HEK293 (cell line): ENCODE data around the gene SLC20A1.

Experiments used
- CTCF ChIP-seq: fragments of 450-650 bp; formaldehyde crosslinking; IDR thresholded peaks from 2 replicates; pipeline ENCODE4 v1.5.1; 2016; ENCODE audit warnings: missing biosample characterization, missing genetic modification characterization
- HIC1 ChIP-seq: fragments of 450-650 bp; formaldehyde crosslinking; IDR thresholded peaks from 2 replicates; pipeline ENCODE4 v1.5.1; 2016; ENCODE audit warnings: missing biosample characterization, missing genetic modification characterization
- HOXD13 ChIP-seq: sonication (generic); formaldehyde crosslinking; IDR thresholded peaks from 2 replicates; pipeline ENCODE4 v1.8.0; 2022; ENCODE audit warnings: missing genetic modification reagents, borderline replicate concordance
- IKZF3 ChIP-seq: fragments of 450-650 bp; IDR thresholded peaks from 2 replicates; pipeline ENCODE4 v1.5.0; 2018; ENCODE audit warnings: missing biosample characterization, mild to moderate bottlenecking, missing genetic modification characterization, moderate library complexity
- OSR2 ChIP-seq: fragments of 450-650 bp; formaldehyde crosslinking; IDR thresholded peaks from 2 replicates; pipeline ENCODE4 v1.5.1; 2016; ENCODE audit warnings: missing biosample characterization, missing genetic modification characterization
- PBX3 ChIP-seq: sonication (generic); formaldehyde crosslinking; IDR thresholded peaks from 2 replicates; pipeline ENCODE4 v1.8.1; 2022; ENCODE audit warnings: mild to moderate bottlenecking, moderate library complexity, missing genetic modification reagents
- PRDM10 ChIP-seq: fragments of 450-650 bp; formaldehyde crosslinking; IDR thresholded peaks from 2 replicates; pipeline ENCODE4 v1.5.1; 2016; ENCODE audit warnings: missing biosample characterization, missing genetic modification characterization
- SP2 ChIP-seq: fragments of 450-650 bp; formaldehyde crosslinking; IDR thresholded peaks from 2 replicates; pipeline ENCODE4 v1.5.1; 2016; ENCODE audit warnings: missing biosample characterization, missing genetic modification characterization
- SP3 ChIP-seq: fragments of 450-650 bp; formaldehyde crosslinking; IDR thresholded peaks from 2 replicates; pipeline ENCODE4 v1.5.1; 2016; ENCODE audit warnings: missing biosample characterization, missing genetic modification characterization
- ZBTB26 ChIP-seq: fragments of 450-650 bp; formaldehyde crosslinking; optimal IDR thresholded peaks from 2 replicates; pipeline ENCODE3; 2016; ENCODE audit warnings: missing biosample characterization, mild to moderate bottlenecking, missing genetic modification characterization
- ZBTB48 ChIP-seq: fragments of 450-650 bp; formaldehyde crosslinking; IDR thresholded peaks from 2 replicates; pipeline ENCODE4 v1.5.1; 2016; ENCODE audit warnings: missing biosample characterization, missing genetic modification characterization
- ZBTB7A ChIP-seq: fragments of 450-650 bp; formaldehyde crosslinking; IDR thresholded peaks from 2 replicates; pipeline ENCODE4 v1.5.1; 2016; ENCODE audit warnings: low read depth, missing biosample characterization, missing genetic modification characterization
- ZFP69B ChIP-seq: fragments of 450-650 bp; formaldehyde crosslinking; IDR thresholded peaks from 2 replicates; pipeline ENCODE4 v1.5.1; 2016; ENCODE audit warnings: missing biosample characterization, missing genetic modification characterization
- ZNF239 ChIP-seq: fragments of 450-650 bp; formaldehyde crosslinking; IDR thresholded peaks from 2 replicates; pipeline ENCODE4 v1.5.1; 2016; ENCODE audit warnings: missing biosample characterization, missing genetic modification characterization
- ZNF24 ChIP-seq: fragments of 450-650 bp; formaldehyde crosslinking; IDR thresholded peaks from 2 replicates; pipeline ENCODE4 v1.5.1; 2016; ENCODE audit warnings: missing biosample characterization, missing genetic modification characterization
- ZNF248 ChIP-seq: fragments of 450-650 bp; formaldehyde crosslinking; IDR thresholded peaks from 2 replicates; pipeline ENCODE4 v1.5.1; 2017; ENCODE audit warnings: missing biosample characterization, missing genetic modification characterization
- ZNF416 ChIP-seq: fragments of 450-650 bp; formaldehyde crosslinking; IDR thresholded peaks from 2 replicates; pipeline ENCODE4 v1.5.1; 2016; ENCODE audit warnings: missing biosample characterization, missing genetic modification characterization
- ZNF449 ChIP-seq: fragments of 450-650 bp; formaldehyde crosslinking; IDR thresholded peaks from 2 replicates; pipeline ENCODE4 v1.5.1; 2017; ENCODE audit warnings: missing biosample characterization, mild to moderate bottlenecking, missing genetic modification characterization, moderate library complexity
- ZNF514 ChIP-seq: fragments of 450-650 bp; formaldehyde crosslinking; IDR thresholded peaks from 2 replicates; pipeline ENCODE4 v1.5.1; 2016; ENCODE audit warnings: missing biosample characterization, missing genetic modification characterization
- ZNF529 ChIP-seq: fragments of 450-650 bp; formaldehyde crosslinking; IDR thresholded peaks from 2 replicates; pipeline ENCODE4 v1.5.1; 2017; ENCODE audit warnings: missing genetic modification characterization, missing biosample characterization; ENCODE audit not compliant: insufficient replicate concordance
- ZNF571 ChIP-seq: fragments of 450-650 bp; formaldehyde crosslinking; IDR thresholded peaks from 2 replicates; pipeline ENCODE4 v1.5.0; 2017; ENCODE audit warnings: missing biosample characterization, missing genetic modification characterization
- ZNF600 ChIP-seq: fragments of 450-650 bp; formaldehyde crosslinking; IDR thresholded peaks from 2 replicates; pipeline ENCODE4 v1.5.1; 2016; ENCODE audit warnings: missing biosample characterization, missing genetic modification characterization
- ZNF658 ChIP-seq: fragments of 450-650 bp; formaldehyde crosslinking; IDR thresholded peaks from 2 replicates; pipeline ENCODE4; 2016; ENCODE audit warnings: missing biosample characterization, missing genetic modification characterization
- ZNF677 ChIP-seq: fragments of 450-650 bp; IDR thresholded peaks from 2 replicates; pipeline ENCODE4 v1.5.0; 2018; ENCODE audit warnings: missing biosample characterization, mild to moderate bottlenecking, missing genetic modification characterization, moderate library complexity
- ZNF692 ChIP-seq: fragments of 450-650 bp; formaldehyde crosslinking; IDR thresholded peaks from 2 replicates; pipeline ENCODE4 v1.5.1; 2016; ENCODE audit warnings: missing biosample characterization, missing genetic modification characterization

SLC20A1 gene

GRCh38 chr2:112645310-112646101 lies at the start of gene SLC20A1 (continued):
- peak; percentile 45 for TF ChIP-seq SP3
- no peak for TF ChIP-seq ZNF239 (tag by site-specific recombination)
- no peak for TF ChIP-seq ZNF529
- peak; percentile 41 for TF ChIP-seq SP2 (tag by site-specific recombination)
- no peak for TF ChIP-seq OSR2
- no peak for TF ChIP-seq ZNF416 (tag by site-specific recombination)
- TF ChIP-seq PRDM10 (tag by site-specific recombination), result peak; percentile 46; the same call in 1 of the 2 replicates
- no peak for TF ChIP-seq HOXD13 (CRISPR knock-in tag)
- TF ChIP-seq ZNF24 (tag by site-specific recombination), result 0 out of 2 replicates have a peak, but pooled peaks have one; percentile 36
- TF ChIP-seq ZFP69B (tag by site-specific recombination), result no peak; the same call in 1 of the 2 replicates
- TF ChIP-seq PBX3, result 0 out of 2 replicates have a peak, but pooled peaks have one; percentile 40
- peak; percentile 83 for TF ChIP-seq CTCF
- TF ChIP-seq ZNF692 (tag by site-specific recombination), result 0 out of 2 replicates have a peak, but pooled peaks have one; percentile 45
- TF ChIP-seq ZBTB7A, result peak; percentile 52; the same call in 1 of the 2 replicates
- TF ChIP-seq ZNF677 (tag by site-specific recombination), result no peak
- TF ChIP-seq ZNF571, result no peak
- no peak for TF ChIP-seq ZBTB48
- TF ChIP-seq HIC1 (tag by site-specific recombination), result peak; percentile 62; the same call in 1 of the 2 replicates
- peak; percentile 84 for TF ChIP-seq ZNF600 (tag by site-specific recombination)
- TF ChIP-seq ZNF658 (tag by site-specific recombination), result no peak
- TF ChIP-seq ZNF514 (tag by site-specific recombination), result no peak
- TF ChIP-seq IKZF3, result 0 out of 2 replicates have a peak, but pooled peaks have one; percentile 4
- TF ChIP-seq ZNF248, result no peak
- peak; percentile 74 for TF ChIP-seq ZBTB26 (tag by site-specific recombination)
- TF ChIP-seq ZNF449, result peak; percentile 15; the same call in 1 of the 2 replicates
